ENCODE measurements around the gene PNMT.

The PNMT gene

GRCh38 chr17:39653662-39654331 is 14.5 kb upstream of the PNMT start:
- DNase-seq (ENCODE audit: low read depth) = no peak

GRCh38 chr17:39655105-39655504 is 13.1 kb upstream of the PNMT start:
- no peak for DNase-seq (ENCODE audit: low read depth)

GRCh38 chr17:39658346-39658745 is 9.9 kb upstream of the PNMT start:
- DNase-seq (ENCODE audit: low read depth) = no peak

GRCh38 chr17:39658760-39659159 is 9.5 kb upstream of the PNMT start:
- DNase-seq (ENCODE audit: low read depth) = no peak

GRCh38 chr17:39659279-39660010 is 8.8 kb upstream of the PNMT start:
- DNase-seq (ENCODE audit: low read depth) = no peak

GRCh38 chr17:39660011-39660360 is 8.3 kb upstream of the PNMT start:
- no peak for DNase-seq (ENCODE audit: low read depth)

GRCh38 chr17:39660397-39661385 is 7.6 kb upstream of the PNMT start:
- DNase-seq (ENCODE audit: low read depth) = no peak

GRCh38 chr17:39661744-39662541 is 6.3 kb upstream of the PNMT start:
- DNase-seq (ENCODE audit: low read depth) = no peak

- DNase-seq (ENCODE audit: low read depth) = no peak
Measured at GRCh38 chr17:39662551-39663339, 5.5 kb upstream of the PNMT start.

GRCh38 chr17:39663340-39663687 is 4.9 kb upstream of the PNMT start:
- DNase-seq (ENCODE audit: low read depth) = no peak

GRCh38 chr17:39663688-39664580 is 4.3 kb upstream of the PNMT start:
- no peak for DNase-seq (ENCODE audit: low read depth)

GRCh38 chr17:39664581-39665561 is 3.4 kb upstream of the PNMT start, which contains the start of gene TCAP:
TCAP (plus strand) TSS chr17:39665349; CDS start chr17:39665360, 11 bp downstream.
- DNase-seq (ENCODE audit: low read depth) = no peak

- DNase-seq (ENCODE audit: low read depth) = no peak
Measured at GRCh38 chr17:39665642-39666224, 2.5 kb upstream of the PNMT start.

GRCh38 chr17:39666231-39666600 is 2.0 kb upstream of the PNMT start:
- no peak for DNase-seq (ENCODE audit: low read depth)

- no peak for DNase-seq (ENCODE audit: low read depth)
Measured at GRCh38 chr17:39666601-39667261, 1.5 kb upstream of the PNMT start.

- DNase-seq (ENCODE audit: low read depth) = no peak
Measured at GRCh38 chr17:39667262-39667944, 850 bp upstream of the PNMT start.

All from HS-27A (cell line).